Progenitor cell of endocrine pancreas (in vitro differentiated cells): Measurements from ENCODE around the gene DYNC1LI1. TPM values are rescaled to one million over a fixed set of nuclear protein-coding genes. Genes with fewer than 3 reads are reported as not detected.
A peak's percentile ranks its signal among the peaks of the same experiment; 100 is the strongest.

Source experiments
- DNase-seq: peaks from one replicate; pipeline ENCODE4 v3.0.0; 2021; ENCODE audit warnings: low spot score; ENCODE audit not compliant: unreplicated experiment
- H3K27ac Mint-ChIP-seq: 2 replicates; pipeline ENCODE4 v1.8.0; 2021; ENCODE audit warnings: mild to moderate bottlenecking, moderate library complexity, mixed read lengths
- H3K27me3 Mint-ChIP-seq: 2 replicates; pipeline ENCODE4 v1.8.0; 2021; ENCODE audit warnings: mixed read lengths
- H3K36me3 Mint-ChIP-seq: 2 replicates; pipeline ENCODE4 v1.8.0; 2022; ENCODE audit warnings: mixed read lengths; ENCODE audit not compliant: insufficient read depth
- H3K4me1 Mint-ChIP-seq: 2 replicates; pipeline ENCODE4 v1.8.0; 2021; ENCODE audit warnings: low read depth, mixed read lengths
- H3K4me3 Mint-ChIP-seq: 2 replicates; pipeline ENCODE4 v1.8.0; 2021; ENCODE audit warnings: low read depth, mild to moderate bottlenecking, moderate library complexity, mixed read lengths
- H3K9me3 Mint-ChIP-seq: 2 replicates; pipeline ENCODE4 v1.8.0; 2021; ENCODE audit warnings: low read depth, mixed read lengths
- total RNA-seq: library from RNA; stranded (reverse); gene quantifications from 2 replicates; pipeline ENCODE4 v1.2.1, GENCODE V29; 2021
- TF ChIP-seq, protein P1 (sequence below): fragments of 200-600 bp; sonication (generic); IDR thresholded peaks from one replicate; pipeline ENCODE4 v1.5.0; 2021; ENCODE audit warnings: antibody characterized with exemption, mild to moderate bottlenecking; ENCODE audit not compliant: unreplicated experiment

Gene DYNC1LI1
- total RNA-seq, 1 donor from 2014 or later = 43.8 TPM

DNA sequence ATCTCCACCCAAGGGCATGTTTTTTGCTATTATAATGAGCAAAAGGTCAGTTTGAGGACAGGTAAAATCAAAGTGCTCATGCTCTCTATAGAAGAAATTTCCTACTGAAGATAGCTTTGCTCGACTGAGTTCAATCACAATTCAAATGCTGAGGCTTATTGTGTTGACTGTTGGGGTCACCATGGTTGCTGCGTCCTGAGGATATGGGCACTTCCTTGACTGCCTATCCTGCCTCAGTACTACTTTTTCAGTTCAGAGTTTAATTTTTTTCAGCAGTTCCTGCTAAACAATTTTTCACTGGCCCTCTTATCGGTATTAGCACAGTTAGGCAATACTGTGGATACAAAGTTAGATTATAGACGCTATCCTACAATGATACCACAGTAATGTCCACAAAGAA, 64.2 kb downstream of the DYNC1LI1 start:
- H3K4me3 Mint-ChIP-seq = no peak overlapping the region
- H3K9me3 Mint-ChIP-seq = no peaks in the 10 kb centered on the region
- H3K36me3 Mint-ChIP-seq = no peaks in the 10 kb centered on the region
- TF ChIP-seq, protein P1, sequence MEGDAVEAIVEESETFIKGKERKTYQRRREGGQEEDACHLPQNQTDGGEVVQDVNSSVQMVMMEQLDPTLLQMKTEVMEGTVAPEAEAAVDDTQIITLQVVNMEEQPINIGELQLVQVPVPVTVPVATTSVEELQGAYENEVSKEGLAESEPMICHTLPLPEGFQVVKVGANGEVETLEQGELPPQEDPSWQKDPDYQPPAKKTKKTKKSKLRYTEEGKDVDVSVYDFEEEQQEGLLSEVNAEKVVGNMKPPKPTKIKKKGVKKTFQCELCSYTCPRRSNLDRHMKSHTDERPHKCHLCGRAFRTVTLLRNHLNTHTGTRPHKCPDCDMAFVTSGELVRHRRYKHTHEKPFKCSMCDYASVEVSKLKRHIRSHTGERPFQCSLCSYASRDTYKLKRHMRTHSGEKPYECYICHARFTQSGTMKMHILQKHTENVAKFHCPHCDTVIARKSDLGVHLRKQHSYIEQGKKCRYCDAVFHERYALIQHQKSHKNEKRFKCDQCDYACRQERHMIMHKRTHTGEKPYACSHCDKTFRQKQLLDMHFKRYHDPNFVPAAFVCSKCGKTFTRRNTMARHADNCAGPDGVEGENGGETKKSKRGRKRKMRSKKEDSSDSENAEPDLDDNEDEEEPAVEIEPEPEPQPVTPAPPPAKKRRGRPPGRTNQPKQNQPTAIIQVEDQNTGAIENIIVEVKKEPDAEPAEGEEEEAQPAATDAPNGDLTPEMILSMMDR = no peak
- no peak for DNase-seq
- H3K27ac Mint-ChIP-seq = no peak overlapping the region
- H3K4me1 Mint-ChIP-seq = peaks cover 8% of the 10 kb centered on the region
- H3K27me3 Mint-ChIP-seq = no peaks in the 10 kb centered on the region

- peak overlapping the region; percentile 75 for H3K27ac Mint-ChIP-seq
- peaks cover 23% of the 10 kb centered on the region for H3K4me1 Mint-ChIP-seq
- no peaks in the 10 kb centered on the region for H3K9me3 Mint-ChIP-seq
- H3K36me3 Mint-ChIP-seq = peaks cover 1% of the 10 kb centered on the region
- TF ChIP-seq, protein P1 = no peak
- no peak for DNase-seq
- H3K4me3 Mint-ChIP-seq = peak overlapping the region; percentile 96
- H3K27me3 Mint-ChIP-seq = no peaks in the 10 kb centered on the region
Measured at GRCh38 chr3:32502946-32503286, 67.7 kb downstream of the DYNC1LI1 start.

- H3K4me1 Mint-ChIP-seq = peaks cover 23% of the 10 kb centered on the region
- H3K36me3 Mint-ChIP-seq = peaks cover 1% of the 10 kb centered on the region
- H3K27ac Mint-ChIP-seq = peak within 1 kb of the TSS; percentile 96
- no peaks in the 10 kb centered on the region for H3K9me3 Mint-ChIP-seq
- DNase-seq = peak; percentile 55
- peak within 1 kb of the TSS; percentile 96 for H3K4me3 Mint-ChIP-seq
- TF ChIP-seq, protein P1 = no peak
- H3K27me3 Mint-ChIP-seq = no peaks in the 10 kb centered on the region
Measured at GRCh38 chr3:32502118-32502945, 68.3 kb downstream of the DYNC1LI1 start, which contains the start of gene CMTM6. Gene CMTM6, minus strand, starts transcription at chr3:32502852. Its CDS starts 107 bp downstream, at chr3:32502745.

- peaks cover 2% of the 10 kb centered on the region for H3K36me3 Mint-ChIP-seq
- DNase-seq = no peak
- peaks cover 23% of the 10 kb centered on the region for H3K4me1 Mint-ChIP-seq
- TF ChIP-seq, protein P1 = no peak
- no peaks in the 10 kb centered on the region for H3K27me3 Mint-ChIP-seq
- H3K27ac Mint-ChIP-seq = peak overlapping the region; percentile 96
- H3K9me3 Mint-ChIP-seq = peaks cover under 1% of the 10 kb centered on the region
- peak overlapping the region; percentile 96 for H3K4me3 Mint-ChIP-seq
Measured at GRCh38 chr3:32501783-32502117, 68.9 kb downstream of the DYNC1LI1 start.

DNA sequence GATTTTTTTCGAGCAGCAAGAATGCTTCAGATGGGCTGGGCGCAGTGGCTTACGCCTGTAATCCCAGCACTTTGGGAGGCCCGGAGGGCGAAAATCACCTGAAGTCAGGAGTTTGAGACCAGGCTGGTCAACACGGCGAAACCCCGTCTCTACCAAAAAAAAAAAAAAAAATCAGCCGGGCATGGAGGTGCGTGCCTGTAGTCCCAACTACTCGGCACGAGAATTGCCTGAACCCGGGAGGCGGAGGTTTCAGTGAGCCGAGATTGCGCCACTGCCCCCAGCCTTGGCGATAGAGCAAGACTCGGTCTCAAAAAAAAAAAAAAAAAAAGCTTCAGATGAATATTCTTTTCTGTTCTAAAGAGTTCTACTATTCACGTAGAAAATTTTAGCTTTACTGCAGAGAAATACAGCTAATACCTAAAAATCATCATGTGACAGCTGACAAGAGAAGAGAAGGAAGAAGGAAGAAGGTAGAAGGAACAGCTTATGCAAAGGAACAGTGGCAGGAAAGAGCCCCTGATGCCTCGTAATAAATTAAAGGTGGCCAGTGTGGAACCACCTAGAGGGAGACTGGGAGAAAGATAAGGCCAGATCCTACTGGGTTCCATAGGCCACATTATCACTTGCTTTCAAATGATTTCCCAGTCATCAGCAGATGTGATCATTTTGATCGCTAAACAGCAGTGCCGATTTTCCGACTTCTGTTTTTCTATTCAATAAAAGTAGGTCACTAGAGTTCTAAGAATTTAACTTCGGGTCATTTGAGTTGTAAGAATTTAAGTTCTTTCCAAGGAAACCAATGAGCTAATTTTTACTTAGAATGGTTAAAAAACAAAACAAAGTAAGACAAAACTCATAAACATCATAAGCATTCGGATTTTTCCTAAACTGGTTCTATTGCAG, 69.5 kb downstream of the DYNC1LI1 start:
- DNase-seq = no peak
- peak overlapping the region; percentile 86 for H3K27ac Mint-ChIP-seq
- peaks cover 5% of the 10 kb centered on the region for H3K36me3 Mint-ChIP-seq

More for the DNA sequence above, 69.5 kb downstream of the DYNC1LI1 start:
- Mint-ChIP-seq H3K9me3 (peaks cover 3% of the 10 kb centered on the region), H3K27me3 (no peaks in the 10 kb centered on the region), H3K4me1 (peaks cover 26% of the 10 kb centered on the region), H3K4me3 (peak overlapping the region; percentile 96)
- TF ChIP-seq, protein P1 = no peak
